OCI-LY1 (cell line): ENCODE results near the gene HCFC1.

Experiments used
- EZH2 ChIP-seq: fragments of 200-600 bp; sonication (generic), shearing (Covaris generic); IDR thresholded peaks from 2 replicates; pipeline ENCODE4 v1.8.0; 2017; ENCODE audit warnings: borderline replicate concordance, mixed run types, mild to moderate bottlenecking, antibody characterized with exemption, low read length, moderate library complexity, mixed read lengths
- TF ChIP-seq, protein P1 (sequence below): fragments of 200-600 bp; sonication (generic), shearing (Covaris generic); IDR thresholded peaks from 2 replicates; pipeline ENCODE4 v1.5.1; 2017; ENCODE audit warnings: mild to moderate bottlenecking, antibody characterized with exemption, low read length, moderate library complexity, mixed read lengths

DNA sequence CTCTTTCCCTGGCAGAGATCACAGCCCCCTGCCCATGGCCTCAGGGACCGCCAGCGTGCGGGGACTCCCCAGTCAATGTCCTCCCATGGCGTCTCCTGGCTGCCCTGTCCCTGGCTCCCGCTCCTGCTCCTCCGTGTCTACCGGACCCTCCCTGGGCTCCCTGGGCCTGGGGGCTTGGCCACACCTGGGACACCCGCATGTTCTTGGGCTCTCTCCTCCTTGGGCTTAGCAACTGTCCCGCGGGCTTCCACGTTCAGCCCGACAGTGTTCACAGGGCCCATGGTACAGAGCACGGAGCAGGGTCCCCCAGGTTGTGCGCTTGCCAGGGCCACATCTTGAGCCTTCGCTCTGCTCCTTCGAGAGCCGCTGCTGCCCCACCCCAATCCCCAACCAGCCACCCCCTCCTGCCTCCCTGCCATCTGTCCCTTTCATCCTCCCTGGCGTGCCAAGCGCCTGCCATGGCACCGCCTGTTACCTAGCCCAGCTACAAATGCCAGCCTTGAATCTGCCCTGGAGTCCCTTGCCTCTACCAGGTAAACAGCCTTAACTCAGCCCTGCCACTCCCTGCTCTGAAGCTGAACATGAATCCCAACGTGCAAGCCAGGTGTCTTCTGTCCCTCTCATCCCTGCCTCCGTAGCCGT is 63.3 kb downstream of the HCFC1 start:
- TF ChIP-seq, protein P1, sequence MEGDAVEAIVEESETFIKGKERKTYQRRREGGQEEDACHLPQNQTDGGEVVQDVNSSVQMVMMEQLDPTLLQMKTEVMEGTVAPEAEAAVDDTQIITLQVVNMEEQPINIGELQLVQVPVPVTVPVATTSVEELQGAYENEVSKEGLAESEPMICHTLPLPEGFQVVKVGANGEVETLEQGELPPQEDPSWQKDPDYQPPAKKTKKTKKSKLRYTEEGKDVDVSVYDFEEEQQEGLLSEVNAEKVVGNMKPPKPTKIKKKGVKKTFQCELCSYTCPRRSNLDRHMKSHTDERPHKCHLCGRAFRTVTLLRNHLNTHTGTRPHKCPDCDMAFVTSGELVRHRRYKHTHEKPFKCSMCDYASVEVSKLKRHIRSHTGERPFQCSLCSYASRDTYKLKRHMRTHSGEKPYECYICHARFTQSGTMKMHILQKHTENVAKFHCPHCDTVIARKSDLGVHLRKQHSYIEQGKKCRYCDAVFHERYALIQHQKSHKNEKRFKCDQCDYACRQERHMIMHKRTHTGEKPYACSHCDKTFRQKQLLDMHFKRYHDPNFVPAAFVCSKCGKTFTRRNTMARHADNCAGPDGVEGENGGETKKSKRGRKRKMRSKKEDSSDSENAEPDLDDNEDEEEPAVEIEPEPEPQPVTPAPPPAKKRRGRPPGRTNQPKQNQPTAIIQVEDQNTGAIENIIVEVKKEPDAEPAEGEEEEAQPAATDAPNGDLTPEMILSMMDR: no peak
- TF ChIP-seq EZH2: no peak
